ENCODE results near the gene ARNT2.

DNA sequence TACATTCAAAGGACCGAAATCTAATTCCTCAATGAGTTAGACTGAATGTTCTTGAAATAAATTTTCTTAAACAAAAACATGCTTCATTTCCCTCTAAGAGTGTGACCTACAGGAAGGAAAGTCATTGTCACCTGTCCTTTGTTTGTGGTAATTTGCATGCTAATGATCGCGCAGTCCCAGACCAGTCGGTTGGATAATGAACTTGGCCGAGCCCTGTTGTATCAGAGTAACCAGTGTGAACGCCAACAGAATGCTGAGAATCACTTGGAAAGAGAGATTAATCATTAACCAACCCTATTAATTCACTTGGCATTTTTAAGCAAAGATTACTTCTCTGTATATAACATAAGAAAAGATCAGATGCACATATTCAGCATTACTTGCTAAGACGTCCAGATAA, 8.1 kb upstream of the ARNT2 start:
- TF ChIP-seq POLR2A (IDR thresholded peaks at IDR 0.05; ENCODE audit: low read depth, low read length) = no peak
- TF ChIP-seq TAF1 (IDR thresholded peaks at IDR 0.05; ENCODE audit: low read depth, low read length) = no peak
- TF ChIP-seq POLR2AphosphoS5 (IDR thresholded peaks at IDR 0.05; ENCODE audit: low read depth, low read length) = no peak
